A549 treated with GW870086 at 1 μM for 4 hours (cell line): ENCODE results near the gene SH3GL2. TPM values are rescaled to one million over a fixed set of nuclear protein-coding genes. Genes with fewer than 3 reads are reported as not detected.

ENCODE experiments used
- total RNA-seq: library from RNA; stranded (reverse); fragments of 200-300 nt; extraction: Qiagen RNA extraction; gene quantifications from 5 replicates; pipeline ENCODE4 v1.2.3, GENCODE V29; 2022; ENCODE audit warnings: low read depth

SH3GL2 gene
- 0.06 to 0.23 TPM (median 0.08 TPM) in 3 of 5 replicates, not detected in the others for total RNA-seq

DNA sequence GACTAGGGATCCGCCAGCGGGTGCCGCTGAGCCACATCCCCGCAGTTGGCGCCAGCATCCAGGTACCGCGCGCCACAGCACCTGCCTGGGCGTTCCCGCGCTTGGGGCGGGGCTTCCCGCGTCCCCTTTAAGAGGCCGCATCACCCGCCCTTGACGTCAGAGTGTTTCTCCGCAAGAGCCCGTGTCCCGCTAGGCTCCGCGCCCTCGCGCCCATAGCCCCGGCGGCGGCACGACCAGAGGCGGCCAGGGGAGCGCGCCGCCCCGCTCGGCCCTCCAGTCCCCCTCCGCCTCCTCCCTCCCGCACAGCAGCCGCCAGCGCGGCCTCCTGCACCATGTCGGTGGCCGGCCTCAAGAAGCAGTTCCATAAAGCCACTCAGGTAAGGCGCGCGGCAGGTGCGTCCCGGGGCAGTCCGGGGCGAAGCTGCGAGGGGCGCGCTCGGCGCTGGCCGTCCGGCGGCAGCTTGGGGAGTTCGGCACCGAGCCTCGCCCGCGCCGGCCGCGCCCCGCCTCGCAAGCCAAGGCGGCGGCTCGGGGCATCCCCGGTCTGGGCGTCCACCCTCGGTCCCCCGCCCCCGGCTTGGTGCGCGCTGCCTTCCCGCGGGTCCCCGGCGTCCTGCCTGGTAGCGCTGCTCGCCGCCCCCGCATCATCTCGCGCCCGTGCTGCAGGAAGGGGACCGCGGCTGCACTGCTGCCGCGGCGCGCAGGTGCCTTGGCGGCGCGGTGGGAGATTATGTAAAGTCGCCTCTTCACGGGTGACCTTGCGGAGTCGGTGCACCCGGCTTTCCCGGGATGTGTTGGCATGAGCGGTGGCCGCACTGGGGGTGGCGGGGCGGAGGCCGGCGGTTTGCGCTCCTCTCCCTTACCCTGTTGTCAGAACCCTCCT is at the start of gene SH3GL2:
SH3GL2 (plus strand) TSS at position 156 of the 883 bp plus-strand sequence.

